Measurements from ENCODE around the gene GAB2.

The GAB2 gene

DNA sequence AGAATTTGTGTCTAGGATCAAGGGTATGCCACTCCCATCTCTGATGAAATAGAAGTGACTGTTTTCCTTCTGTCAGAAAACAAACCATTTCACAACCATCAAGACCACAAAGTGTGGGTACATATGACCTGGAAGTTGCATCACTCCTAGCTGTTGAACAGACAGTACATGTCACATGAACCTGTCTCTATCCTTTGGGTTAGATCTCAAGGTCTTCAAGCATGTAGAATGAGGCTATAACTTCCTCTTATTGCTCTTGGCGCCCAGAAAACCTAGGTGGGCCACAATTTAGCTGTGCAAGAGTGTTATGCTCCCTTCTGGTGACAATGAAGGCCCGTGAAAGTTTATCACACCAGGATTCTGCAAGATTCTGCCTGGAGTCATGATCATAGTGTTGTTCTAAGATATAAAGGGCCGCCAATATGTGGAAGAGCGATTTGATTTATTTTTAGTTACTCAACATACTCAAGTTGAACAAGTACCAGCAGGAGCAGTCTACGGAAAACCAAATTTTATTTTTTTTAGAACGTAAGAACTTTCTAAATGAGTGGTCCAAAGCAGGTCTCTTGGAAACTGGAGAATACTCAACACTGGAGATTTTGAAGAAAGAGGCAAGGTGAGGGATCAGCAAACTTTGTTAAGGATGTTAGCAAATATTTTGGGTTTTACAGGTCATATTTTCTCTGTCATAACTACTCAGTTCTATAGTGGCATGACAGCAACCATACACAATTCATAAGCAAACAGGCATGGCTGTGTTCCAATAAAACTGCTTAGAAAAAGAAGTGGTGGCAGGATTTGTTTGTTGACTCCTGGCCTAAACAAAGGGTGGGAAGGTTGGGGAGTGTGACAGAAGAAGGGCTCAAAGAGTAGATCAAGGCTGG, 127.1 kb downstream of the GAB2 start:
- TF ChIP-seq, protein P1, sequence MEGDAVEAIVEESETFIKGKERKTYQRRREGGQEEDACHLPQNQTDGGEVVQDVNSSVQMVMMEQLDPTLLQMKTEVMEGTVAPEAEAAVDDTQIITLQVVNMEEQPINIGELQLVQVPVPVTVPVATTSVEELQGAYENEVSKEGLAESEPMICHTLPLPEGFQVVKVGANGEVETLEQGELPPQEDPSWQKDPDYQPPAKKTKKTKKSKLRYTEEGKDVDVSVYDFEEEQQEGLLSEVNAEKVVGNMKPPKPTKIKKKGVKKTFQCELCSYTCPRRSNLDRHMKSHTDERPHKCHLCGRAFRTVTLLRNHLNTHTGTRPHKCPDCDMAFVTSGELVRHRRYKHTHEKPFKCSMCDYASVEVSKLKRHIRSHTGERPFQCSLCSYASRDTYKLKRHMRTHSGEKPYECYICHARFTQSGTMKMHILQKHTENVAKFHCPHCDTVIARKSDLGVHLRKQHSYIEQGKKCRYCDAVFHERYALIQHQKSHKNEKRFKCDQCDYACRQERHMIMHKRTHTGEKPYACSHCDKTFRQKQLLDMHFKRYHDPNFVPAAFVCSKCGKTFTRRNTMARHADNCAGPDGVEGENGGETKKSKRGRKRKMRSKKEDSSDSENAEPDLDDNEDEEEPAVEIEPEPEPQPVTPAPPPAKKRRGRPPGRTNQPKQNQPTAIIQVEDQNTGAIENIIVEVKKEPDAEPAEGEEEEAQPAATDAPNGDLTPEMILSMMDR (IDR thresholded peaks at IDR 0.05; ENCODE audit: low read depth, low read length) = no peak
- DNase-seq (ENCODE audit: low read depth in 2 of 2) = peak; percentile 88 to 94
- H3K4me3 ChIP-seq (replicated peaks in 1 of 2; ENCODE audit: low read depth in 2 of 2, low read length in 2 of 2) = no peak overlapping the region

DNA sequence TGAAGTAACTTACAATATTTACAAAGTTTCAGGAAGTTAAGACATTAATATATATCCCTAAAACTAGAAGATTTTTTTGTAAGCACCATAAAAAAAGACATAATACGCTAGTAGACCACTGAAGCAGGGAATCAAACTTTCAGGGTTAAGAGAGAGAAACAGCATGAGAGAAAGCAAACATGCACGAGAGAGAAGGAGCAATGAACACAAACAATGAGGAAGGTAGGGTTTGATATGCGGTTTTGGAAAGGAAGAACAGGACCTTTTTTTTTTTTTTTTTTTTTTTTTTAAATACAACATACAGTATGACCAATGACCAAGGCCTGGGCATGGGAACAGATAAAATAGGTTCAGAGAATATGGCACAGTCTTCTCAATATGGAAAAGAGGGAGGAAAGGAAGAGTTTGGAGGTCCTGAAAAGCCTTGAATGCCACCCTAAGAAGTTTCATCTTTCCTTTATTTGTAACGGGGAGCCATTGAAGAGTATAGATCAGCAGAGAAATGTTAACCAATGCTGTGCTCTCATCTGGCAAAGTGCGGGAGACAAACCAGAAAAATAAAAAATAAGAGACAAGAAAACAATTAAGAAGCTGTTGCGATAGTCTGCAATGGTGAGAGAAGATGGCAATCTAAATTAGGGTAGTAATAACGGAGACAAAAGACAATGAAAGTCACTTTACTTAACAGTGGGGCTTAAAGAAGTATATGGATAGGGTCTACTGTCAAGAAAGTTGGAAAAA, 127.9 kb downstream of the GAB2 start:
- DNase-seq (ENCODE audit: low read depth in 2 of 2) = no peak
- TF ChIP-seq, protein P1 (IDR thresholded peaks at IDR 0.05; ENCODE audit: low read depth, low read length) = no peak
- no peak overlapping the region for H3K4me3 ChIP-seq (replicated peaks in 1 of 2; ENCODE audit: low read depth in 2 of 2, low read length in 2 of 2)

DNA sequence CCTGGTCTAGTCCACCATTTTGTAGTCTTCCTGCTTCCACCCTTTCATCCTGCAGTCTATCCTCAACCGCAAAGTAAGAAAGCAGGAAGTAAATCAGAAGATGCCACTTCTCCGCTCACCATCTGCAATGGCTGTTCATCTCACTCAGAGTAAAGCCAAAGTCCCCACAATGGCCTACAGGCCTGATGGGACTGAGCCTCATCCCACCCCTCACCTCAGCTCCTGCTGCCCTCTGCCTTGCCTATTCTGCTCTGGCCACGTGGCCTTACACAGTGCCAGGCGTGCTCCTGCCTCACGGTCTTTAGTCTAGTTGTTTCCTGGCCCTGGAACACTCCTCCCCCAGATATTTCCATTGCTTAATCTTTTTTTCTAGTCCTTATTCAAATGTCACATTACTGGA, 133.4 kb downstream of the GAB2 start:
- no peak overlapping the region for H3K4me3 ChIP-seq (replicated peaks in 1 of 2; ENCODE audit: low read depth in 2 of 2, low read length in 2 of 2)
- no peak for DNase-seq (ENCODE audit: low read depth in 2 of 2)
- TF ChIP-seq, protein P1 (IDR thresholded peaks at IDR 0.05; ENCODE audit: low read depth, low read length) = no peak

DNA sequence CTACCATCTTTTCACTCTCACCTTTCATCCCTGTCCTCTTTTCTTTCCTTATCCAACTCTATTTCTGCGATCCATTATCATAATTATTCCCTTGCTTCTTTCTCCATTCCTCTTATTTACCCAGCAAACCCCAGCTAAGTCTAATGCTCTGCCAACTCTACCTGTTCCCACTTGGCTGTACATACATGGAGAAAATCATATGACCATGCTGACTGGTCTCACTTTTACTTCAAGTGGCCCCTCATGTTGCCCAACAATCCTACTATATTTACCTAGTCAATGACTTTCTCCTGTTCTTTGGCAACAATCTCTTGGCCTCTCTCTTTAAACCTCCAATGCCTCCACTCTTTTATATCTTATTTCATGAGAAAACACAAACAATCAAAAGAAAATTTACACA, 134.8 kb downstream of the GAB2 start:
- TF ChIP-seq, protein P1 (IDR thresholded peaks at IDR 0.05; ENCODE audit: low read depth, low read length) = no peak
- no peak for DNase-seq (ENCODE audit: low read depth in 2 of 2)
- H3K4me3 ChIP-seq (replicated peaks in 1 of 2; ENCODE audit: low read depth in 2 of 2, low read length in 2 of 2) = no peak overlapping the region

DNA sequence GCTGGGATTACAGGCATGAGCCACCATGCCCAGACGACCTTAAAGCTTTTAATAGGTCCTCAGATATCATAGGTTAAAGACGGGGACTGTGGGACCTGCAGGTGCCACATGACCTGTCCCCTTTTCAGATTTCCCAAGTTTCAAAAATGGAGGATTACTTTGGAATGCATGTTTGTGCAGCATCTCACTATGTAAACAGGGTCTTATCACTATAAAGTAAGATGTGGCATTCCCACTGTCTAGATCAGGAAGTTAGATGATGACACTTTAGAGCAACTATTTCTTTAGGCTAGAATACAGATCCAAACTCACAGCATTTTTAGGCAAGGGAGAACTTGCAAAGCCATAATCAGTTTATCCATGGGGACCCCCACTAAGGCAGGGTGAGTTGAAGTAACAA, 136.1 kb downstream of the GAB2 start:
- DNase-seq (ENCODE audit: low read depth in 2 of 2) = no peak
- no peak overlapping the region for H3K4me3 ChIP-seq (replicated peaks in 1 of 2; ENCODE audit: low read depth in 2 of 2, low read length in 2 of 2)
- TF ChIP-seq, protein P1 (IDR thresholded peaks at IDR 0.05; ENCODE audit: low read depth, low read length) = no peak

DNA sequence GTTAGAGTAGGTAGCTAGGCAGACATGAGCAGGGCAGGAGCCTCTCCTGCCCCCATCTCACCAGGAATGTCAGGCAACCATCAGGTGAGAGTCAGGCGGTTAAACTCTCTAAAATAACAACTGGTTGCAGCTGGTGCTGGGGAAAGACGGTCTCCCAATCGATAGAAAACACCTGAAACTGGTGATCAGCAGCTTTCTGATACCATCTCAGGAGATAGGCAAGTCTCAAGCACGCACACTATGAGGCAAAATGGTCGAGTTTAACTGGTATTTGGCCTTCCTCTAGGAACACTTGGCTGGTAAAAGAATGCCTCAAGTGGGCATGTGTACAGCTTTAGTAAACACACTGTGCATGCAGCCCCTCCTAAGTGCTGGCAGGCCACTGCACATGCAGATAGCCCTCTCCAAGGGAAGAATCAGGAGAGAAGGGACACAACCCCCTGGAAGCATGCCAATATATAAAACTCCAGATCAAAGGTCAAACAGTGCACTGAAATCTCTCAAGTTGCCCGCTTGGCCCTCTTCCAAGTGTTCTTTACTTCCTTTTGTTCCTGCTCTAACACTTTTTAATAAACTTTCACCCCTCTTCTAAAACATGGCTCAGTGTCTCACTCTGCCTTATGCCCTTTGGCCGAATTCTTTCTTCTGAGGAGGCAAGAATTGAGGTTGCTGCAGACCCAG, 140.2 kb downstream of the GAB2 start:
- peak in 1 of 2 donors; percentile 25 for DNase-seq (ENCODE audit: low read depth in 2 of 2)
- no peak overlapping the region for H3K4me3 ChIP-seq (replicated peaks in 1 of 2; ENCODE audit: low read depth in 2 of 2, low read length in 2 of 2)
- TF ChIP-seq, protein P1 (IDR thresholded peaks at IDR 0.05; ENCODE audit: low read depth, low read length) = no peak

All from cardiac fibroblast (primary cell).